HepG2 (cell line): ENCODE measurements around the gene SPSB1. TPM values are rescaled to one million over a fixed set of nuclear protein-coding genes. Genes with fewer than 3 reads are reported as not detected.

Source experiments
- ATM ChIP-seq: fragments of 450-650 bp; IDR thresholded peaks from 2 replicates; pipeline ENCODE4 v1.7.1; 2017; ENCODE audit warnings: mild to moderate bottlenecking, borderline replicate concordance
- CC2D1A ChIP-seq: sonication (generic); formaldehyde crosslinking; IDR thresholded peaks from 2 replicates; pipeline ENCODE4 v1.8.1; 2023; ENCODE audit warnings: mild to moderate bottlenecking, missing genetic modification reagents
- HNRNPUL1 ChIP-seq: fragments of 200-400 bp; formaldehyde crosslinking; IDR thresholded peaks from 2 replicates; pipeline ENCODE4 v1.6.1; 2017; ENCODE audit warnings: low read depth, mild to moderate bottlenecking, low read length, moderate library complexity
- NBN ChIP-seq: fragments of 450-650 bp; conservative IDR thresholded peaks from 2 replicates; pipeline ENCODE4 v1.6.1; 2017
- NFKB2 ChIP-seq: sonication (generic); formaldehyde crosslinking; IDR thresholded peaks from 2 replicates; pipeline ENCODE4 v1.4.0; 2020; ENCODE audit warnings: missing genetic modification reagents, borderline replicate concordance
- NKX3-1 ChIP-seq: sonication (generic); formaldehyde crosslinking; IDR thresholded peaks from 2 replicates; pipeline ENCODE4 v1.5.0; 2020; ENCODE audit warnings: missing genetic modification reagents
- PAF1 ChIP-seq: IDR thresholded peaks from 2 replicates; pipeline ENCODE4 v1.6.1; 2016; ENCODE audit warnings: missing genetic modification reagents, missing compliant biosample characterization
- SRF ChIP-seq: IDR thresholded peaks from 2 replicates; pipeline ENCODE4 v1.6.1; 2011; ENCODE audit warnings: mild to moderate bottlenecking, low read depth, low read length, moderate library complexity
- SRSF1 ChIP-seq: fragments of 200-400 bp; formaldehyde crosslinking; optimal IDR thresholded peaks from 2 replicates; pipeline ENCODE3; 2017; ENCODE audit warnings: mild to moderate bottlenecking, low read depth, low read length, moderate library complexity
- XRCC5 ChIP-seq: fragments of 200-400 bp; formaldehyde crosslinking; optimal IDR thresholded peaks from 2 replicates; pipeline ENCODE3; 2017; ENCODE audit warnings: mild to moderate bottlenecking, low read length
- ZBTB2 ChIP-seq: sonication (generic); formaldehyde crosslinking; IDR thresholded peaks from 2 replicates; pipeline ENCODE4 v1.8.0; 2022; ENCODE audit warnings: low read depth, missing genetic modification reagents
- ZNF124 ChIP-seq: sonication (generic); formaldehyde crosslinking; IDR thresholded peaks from 2 replicates; pipeline ENCODE4 v1.4.0; 2020; ENCODE audit warnings: missing genetic modification reagents
- ZNF160 ChIP-seq: sonication (generic); formaldehyde crosslinking; IDR thresholded peaks from 2 replicates; pipeline ENCODE4 v1.8.0; 2022; ENCODE audit warnings: mild to moderate bottlenecking, inconsistent platforms, missing genetic modification reagents
- ZNF224 ChIP-seq: sonication (generic); formaldehyde crosslinking; IDR thresholded peaks from 2 replicates; pipeline ENCODE4 v1.5.0; 2020; ENCODE audit warnings: mild to moderate bottlenecking, missing genetic modification reagents
- ZNF34 ChIP-seq: sonication (generic); formaldehyde crosslinking; IDR thresholded peaks from 2 replicates; pipeline ENCODE4 v1.4.0; 2020; ENCODE audit warnings: mild to moderate bottlenecking, missing genetic modification reagents, borderline replicate concordance
- ZNF549 ChIP-seq: sonication (generic); formaldehyde crosslinking; IDR thresholded peaks from 2 replicates; pipeline ENCODE4 v1.5.0; 2020; ENCODE audit warnings: missing genetic modification reagents
- ZNF720 ChIP-seq: sonication (generic); formaldehyde crosslinking; IDR thresholded peaks from 2 replicates; pipeline ENCODE4 v1.4.0; 2020; ENCODE audit warnings: missing genetic modification reagents
- ZNF878 ChIP-seq: sonication (generic); formaldehyde crosslinking; IDR thresholded peaks from 2 replicates; pipeline ENCODE4 v1.8.1; 2023; ENCODE audit warnings: mild to moderate bottlenecking, missing genetic modification reagents, moderate library complexity
- polyA plus RNA-seq, 8 experiments: library from polyadenylated mRNA; depleted of rRNA in 3 of 8; stranded (reverse) in 7 of 8; unstranded in 1 of 8; fragments of >200 nt; fragmentation: Illumina TruSeq in 4 of 8; extraction: Trizol in 4 of 8; gene quantifications; 2 replicates each; pipeline versions ENCODE4 v1.2.1 to v1.2.3, GENCODE V29; 2011 to 2016; ENCODE audit warnings: low read depth in 4 of 8, missing spikeins in 1 of 8, mixed read lengths in 1 of 8; ENCODE audit not compliant: insufficient read depth in 1 of 8
- total RNA-seq, 5 experiments: library from RNA; depleted of rRNA; stranded (reverse); fragments of >200 nt; fragmentation: Illumina TruSeq; extraction: Trizol; gene quantifications; 2 replicates each; pipeline ENCODE4 v1.2.3, GENCODE V29; 2016; ENCODE audit warnings: low read depth in 1 of 5
- TF ChIP-seq, protein P1 (sequence below): sonication (generic); formaldehyde crosslinking; IDR thresholded peaks from 2 replicates; pipeline ENCODE4 v1.4.0; 2020; ENCODE audit warnings: missing genetic modification reagents
- TF ChIP-seq, protein P2 (sequence below): sonication (generic); formaldehyde crosslinking; IDR thresholded peaks from 2 replicates; pipeline ENCODE4 v1.5.0; 2020; ENCODE audit warnings: missing genetic modification reagents
- TF ChIP-seq, protein P3 (sequence below): IDR thresholded peaks from 2 replicates; pipeline ENCODE4 v1.6.1; 2016; ENCODE audit warnings: low read depth, control low read depth
- TF ChIP-seq, protein P4 (sequence below): IDR thresholded peaks from 2 replicates; pipeline ENCODE4 v1.6.1; 2016; ENCODE audit warnings: missing compliant biosample characterization, missing genetic modification reagents, borderline replicate concordance

Gene SPSB1
- total and polyA plus RNA-seq, 2 of the 13 experiments (the other 11 are each of a cell fraction or from before 2014, with no cell fraction given): 5.0 to 8.0 TPM

GRCh38 chr1:9399510-9400424 lies 107.1 kb downstream of the SPSB1 start (continued):
- no peak for TF ChIP-seq ZNF34 (CRISPR knock-in tag)
- no peak for TF ChIP-seq NBN
- no peak for TF ChIP-seq ZNF224 (CRISPR knock-in tag)
- TF ChIP-seq, protein P1, sequence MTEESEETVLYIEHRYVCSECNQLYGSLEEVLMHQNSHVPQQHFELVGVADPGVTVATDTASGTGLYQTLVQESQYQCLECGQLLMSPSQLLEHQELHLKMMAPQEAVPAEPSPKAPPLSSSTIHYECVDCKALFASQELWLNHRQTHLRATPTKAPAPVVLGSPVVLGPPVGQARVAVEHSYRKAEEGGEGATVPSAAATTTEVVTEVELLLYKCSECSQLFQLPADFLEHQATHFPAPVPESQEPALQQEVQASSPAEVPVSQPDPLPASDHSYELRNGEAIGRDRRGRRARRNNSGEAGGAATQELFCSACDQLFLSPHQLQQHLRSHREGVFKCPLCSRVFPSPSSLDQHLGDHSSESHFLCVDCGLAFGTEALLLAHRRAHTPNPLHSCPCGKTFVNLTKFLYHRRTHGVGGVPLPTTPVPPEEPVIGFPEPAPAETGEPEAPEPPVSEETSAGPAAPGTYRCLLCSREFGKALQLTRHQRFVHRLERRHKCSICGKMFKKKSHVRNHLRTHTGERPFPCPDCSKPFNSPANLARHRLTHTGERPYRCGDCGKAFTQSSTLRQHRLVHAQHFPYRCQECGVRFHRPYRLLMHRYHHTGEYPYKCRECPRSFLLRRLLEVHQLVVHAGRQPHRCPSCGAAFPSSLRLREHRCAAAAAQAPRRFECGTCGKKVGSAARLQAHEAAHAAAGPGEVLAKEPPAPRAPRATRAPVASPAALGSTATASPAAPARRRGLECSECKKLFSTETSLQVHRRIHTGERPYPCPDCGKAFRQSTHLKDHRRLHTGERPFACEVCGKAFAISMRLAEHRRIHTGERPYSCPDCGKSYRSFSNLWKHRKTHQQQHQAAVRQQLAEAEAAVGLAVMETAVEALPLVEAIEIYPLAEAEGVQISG (CRISPR knock-in tag): no peak
- TF ChIP-seq, protein P2, sequence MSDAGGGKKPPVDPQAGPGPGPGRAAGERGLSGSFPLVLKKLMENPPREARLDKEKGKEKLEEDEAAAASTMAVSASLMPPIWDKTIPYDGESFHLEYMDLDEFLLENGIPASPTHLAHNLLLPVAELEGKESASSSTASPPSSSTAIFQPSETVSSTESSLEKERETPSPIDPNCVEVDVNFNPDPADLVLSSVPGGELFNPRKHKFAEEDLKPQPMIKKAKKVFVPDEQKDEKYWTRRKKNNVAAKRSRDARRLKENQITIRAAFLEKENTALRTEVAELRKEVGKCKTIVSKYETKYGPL (CRISPR knock-in tag): no peak
- TF ChIP-seq SRSF1: no peak
- TF ChIP-seq NKX3-1: no peak
- TF ChIP-seq ZBTB2 (CRISPR knock-in tag): no peak
- TF ChIP-seq ATM: no peak
- TF ChIP-seq, protein P3, sequence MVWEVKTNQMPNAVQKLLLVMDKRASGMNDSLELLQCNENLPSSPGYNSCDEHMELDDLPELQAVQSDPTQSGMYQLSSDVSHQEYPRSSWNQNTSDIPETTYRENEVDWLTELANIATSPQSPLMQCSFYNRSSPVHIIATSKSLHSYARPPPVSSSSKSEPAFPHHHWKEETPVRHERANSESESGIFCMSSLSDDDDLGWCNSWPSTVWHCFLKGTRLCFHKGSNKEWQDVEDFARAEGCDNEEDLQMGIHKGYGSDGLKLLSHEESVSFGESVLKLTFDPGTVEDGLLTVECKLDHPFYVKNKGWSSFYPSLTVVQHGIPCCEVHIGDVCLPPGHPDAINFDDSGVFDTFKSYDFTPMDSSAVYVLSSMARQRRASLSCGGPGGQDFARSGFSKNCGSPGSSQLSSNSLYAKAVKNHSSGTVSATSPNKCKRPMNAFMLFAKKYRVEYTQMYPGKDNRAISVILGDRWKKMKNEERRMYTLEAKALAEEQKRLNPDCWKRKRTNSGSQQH (CRISPR knock-in tag): no peak
- no peak for TF ChIP-seq HNRNPUL1
- TF ChIP-seq ZNF124: no peak
- TF ChIP-seq ZNF160 (CRISPR knock-in tag): no peak
- no peak for TF ChIP-seq PAF1 (CRISPR knock-in tag)
- no peak for TF ChIP-seq CC2D1A (CRISPR knock-in tag)
- TF ChIP-seq, protein P4, sequence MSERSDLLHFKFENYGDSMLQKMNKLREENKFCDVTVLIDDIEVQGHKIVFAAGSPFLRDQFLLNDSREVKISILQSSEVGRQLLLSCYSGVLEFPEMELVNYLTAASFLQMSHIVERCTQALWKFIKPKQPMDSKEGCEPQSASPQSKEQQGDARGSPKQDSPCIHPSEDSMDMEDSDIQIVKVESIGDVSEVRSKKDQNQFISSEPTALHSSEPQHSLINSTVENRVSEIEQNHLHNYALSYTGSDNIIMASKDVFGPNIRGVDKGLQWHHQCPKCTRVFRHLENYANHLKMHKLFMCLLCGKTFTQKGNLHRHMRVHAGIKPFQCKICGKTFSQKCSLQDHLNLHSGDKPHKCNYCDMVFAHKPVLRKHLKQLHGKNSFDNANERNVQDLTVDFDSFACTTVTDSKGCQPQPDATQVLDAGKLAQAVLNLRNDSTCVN (CRISPR knock-in tag): no peak
- TF ChIP-seq ZNF720 (CRISPR knock-in tag): no peak
- TF ChIP-seq ZNF878 (CRISPR knock-in tag): no peak
- TF ChIP-seq ZNF549 (CRISPR knock-in tag): no peak
- no peak for TF ChIP-seq SRF
- TF ChIP-seq NFKB2 (CRISPR knock-in tag): peak; percentile 53; the same call in 1 of the 2 replicates
- TF ChIP-seq XRCC5: no peak
